Right lobe of liver (tissue), 4 donors: ENCODE measurements around the gene SDHAF2.

ENCODE experiments used
- POLR2A ChIP-seq: fragments of 450-650 bp; IDR thresholded peaks from one replicate; pipeline ENCODE4 v1.6.1; 2017; ENCODE audit warnings: antibody characterized with exemption, mild to moderate bottlenecking
- TF ChIP-seq, protein P1 (sequence below), 4 donors: fragments of 200-600 bp in 3 of 4; fragments of 450-650 bp in 1 of 4; IDR thresholded peaks; one replicate each; pipeline versions ENCODE4 v1.5.1 to v1.8.0; 2016 to 2022; ENCODE audit warnings: antibody characterized with exemption in 4 of 4, mild to moderate bottlenecking in 2 of 4
- donor health status: DM: no; HTN: no; CAD: no.
- donor health status: DM: no; HTN: no; CAD: no.
- donor health status: DM: no; HTN: yes; CAD: no.

DNA sequence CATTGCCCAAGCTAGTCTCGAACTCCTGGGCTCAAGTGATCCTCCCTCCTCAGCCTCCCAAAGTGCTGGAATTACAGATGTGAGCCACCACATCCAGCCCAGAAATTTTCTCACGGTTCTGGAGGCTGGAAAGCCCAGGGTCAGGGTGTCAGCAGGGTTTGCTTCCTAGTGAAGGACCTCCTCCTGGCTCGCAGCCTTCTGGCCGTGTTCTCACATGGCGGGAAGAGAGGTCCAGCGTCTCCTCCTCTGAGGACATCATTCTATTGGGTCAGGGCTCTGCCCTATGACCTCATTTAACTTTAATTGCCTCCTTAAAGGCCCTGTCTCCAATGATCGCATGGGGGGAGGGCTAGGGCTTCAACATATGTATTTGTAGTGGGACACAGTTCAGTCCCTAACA, 38.1 kb downstream of the SDHAF2 start:
- TF ChIP-seq, protein P1, sequence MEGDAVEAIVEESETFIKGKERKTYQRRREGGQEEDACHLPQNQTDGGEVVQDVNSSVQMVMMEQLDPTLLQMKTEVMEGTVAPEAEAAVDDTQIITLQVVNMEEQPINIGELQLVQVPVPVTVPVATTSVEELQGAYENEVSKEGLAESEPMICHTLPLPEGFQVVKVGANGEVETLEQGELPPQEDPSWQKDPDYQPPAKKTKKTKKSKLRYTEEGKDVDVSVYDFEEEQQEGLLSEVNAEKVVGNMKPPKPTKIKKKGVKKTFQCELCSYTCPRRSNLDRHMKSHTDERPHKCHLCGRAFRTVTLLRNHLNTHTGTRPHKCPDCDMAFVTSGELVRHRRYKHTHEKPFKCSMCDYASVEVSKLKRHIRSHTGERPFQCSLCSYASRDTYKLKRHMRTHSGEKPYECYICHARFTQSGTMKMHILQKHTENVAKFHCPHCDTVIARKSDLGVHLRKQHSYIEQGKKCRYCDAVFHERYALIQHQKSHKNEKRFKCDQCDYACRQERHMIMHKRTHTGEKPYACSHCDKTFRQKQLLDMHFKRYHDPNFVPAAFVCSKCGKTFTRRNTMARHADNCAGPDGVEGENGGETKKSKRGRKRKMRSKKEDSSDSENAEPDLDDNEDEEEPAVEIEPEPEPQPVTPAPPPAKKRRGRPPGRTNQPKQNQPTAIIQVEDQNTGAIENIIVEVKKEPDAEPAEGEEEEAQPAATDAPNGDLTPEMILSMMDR (IDR thresholded peaks at IDR 0.05) = no peak
- no peak for TF ChIP-seq POLR2A
